Measurements from ENCODE around the gene GLCCI1. TPM values are rescaled to one million over a fixed set of nuclear protein-coding genes. Genes with fewer than 3 reads are reported as not detected.

GLCCI1 gene
- total RNA-seq, 1 donor from 2014 or later, result 42.4 TPM

DNA sequence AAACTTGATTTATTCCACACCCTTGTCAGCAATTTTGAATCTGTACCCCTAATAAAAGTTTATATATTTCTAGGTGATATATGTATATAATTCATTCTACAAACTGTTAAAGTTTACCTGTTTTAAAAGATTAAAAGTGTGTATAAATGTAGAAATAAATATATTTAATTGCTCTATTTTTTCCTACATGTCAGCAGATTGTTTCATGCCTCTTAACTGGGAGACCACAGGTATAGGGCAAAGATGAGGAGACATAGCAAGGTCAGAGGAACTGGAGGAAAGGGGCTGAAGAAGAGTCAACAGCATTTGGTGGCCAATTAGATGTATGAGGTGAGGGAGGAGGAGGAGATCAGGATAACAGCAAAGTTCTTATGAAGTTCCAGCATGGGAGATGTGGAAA lies 109.8 kb downstream of the GLCCI1 start:
- Mint-ChIP-seq H3K27me3 (no peaks in the 10 kb centered on the region), H3K36me3 (ENCODE audit: insufficient read depth) (peaks cover 4% of the 10 kb centered on the region), H3K9me3 (ENCODE audit: low read depth) (peaks cover 3% of the 10 kb centered on the region), H3K4me1 (ENCODE audit: low read depth) (no peaks in the 10 kb centered on the region), H3K4me3 (ENCODE audit: low read depth) (no peak overlapping the region), H3K27ac (peak overlapping the region; percentile 43)
- no peak for DNase-seq (ENCODE audit: low spot score, unreplicated experiment)
- TF ChIP-seq, protein P1, sequence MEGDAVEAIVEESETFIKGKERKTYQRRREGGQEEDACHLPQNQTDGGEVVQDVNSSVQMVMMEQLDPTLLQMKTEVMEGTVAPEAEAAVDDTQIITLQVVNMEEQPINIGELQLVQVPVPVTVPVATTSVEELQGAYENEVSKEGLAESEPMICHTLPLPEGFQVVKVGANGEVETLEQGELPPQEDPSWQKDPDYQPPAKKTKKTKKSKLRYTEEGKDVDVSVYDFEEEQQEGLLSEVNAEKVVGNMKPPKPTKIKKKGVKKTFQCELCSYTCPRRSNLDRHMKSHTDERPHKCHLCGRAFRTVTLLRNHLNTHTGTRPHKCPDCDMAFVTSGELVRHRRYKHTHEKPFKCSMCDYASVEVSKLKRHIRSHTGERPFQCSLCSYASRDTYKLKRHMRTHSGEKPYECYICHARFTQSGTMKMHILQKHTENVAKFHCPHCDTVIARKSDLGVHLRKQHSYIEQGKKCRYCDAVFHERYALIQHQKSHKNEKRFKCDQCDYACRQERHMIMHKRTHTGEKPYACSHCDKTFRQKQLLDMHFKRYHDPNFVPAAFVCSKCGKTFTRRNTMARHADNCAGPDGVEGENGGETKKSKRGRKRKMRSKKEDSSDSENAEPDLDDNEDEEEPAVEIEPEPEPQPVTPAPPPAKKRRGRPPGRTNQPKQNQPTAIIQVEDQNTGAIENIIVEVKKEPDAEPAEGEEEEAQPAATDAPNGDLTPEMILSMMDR (IDR thresholded peaks at IDR 0.05; ENCODE audit: unreplicated experiment), result no peak

DNA sequence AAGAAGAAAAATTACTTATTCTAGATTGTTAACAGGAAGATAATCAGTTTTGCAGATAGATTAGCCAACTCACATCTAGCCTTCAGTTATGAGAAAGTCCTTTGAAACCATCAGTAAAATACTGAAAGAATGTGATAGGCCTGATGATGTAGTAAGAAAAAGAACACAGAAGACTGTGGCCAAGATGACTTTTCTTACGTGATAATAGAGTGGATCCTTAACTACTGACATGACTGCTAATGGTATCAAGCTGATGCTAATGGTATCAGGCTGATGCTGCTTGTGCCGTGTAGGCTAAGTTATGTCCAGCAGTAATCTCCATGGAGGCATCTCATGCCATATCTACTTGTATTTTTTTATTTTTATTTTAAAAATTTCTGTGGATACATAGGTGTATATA lies 114.2 kb downstream of the GLCCI1 start:
- Mint-ChIP-seq H3K4me3 (ENCODE audit: low read depth) (no peak overlapping the region), H3K9me3 (ENCODE audit: low read depth) (no peaks in the 10 kb centered on the region), H3K27me3 (no peaks in the 10 kb centered on the region), H3K4me1 (ENCODE audit: low read depth) (peaks cover 3% of the 10 kb centered on the region), H3K36me3 (ENCODE audit: insufficient read depth) (peaks cover 12% of the 10 kb centered on the region), H3K27ac (no peak overlapping the region)
- TF ChIP-seq, protein P1 (IDR thresholded peaks at IDR 0.05; ENCODE audit: unreplicated experiment), result no peak
- DNase-seq (ENCODE audit: low spot score, unreplicated experiment), result no peak

DNA sequence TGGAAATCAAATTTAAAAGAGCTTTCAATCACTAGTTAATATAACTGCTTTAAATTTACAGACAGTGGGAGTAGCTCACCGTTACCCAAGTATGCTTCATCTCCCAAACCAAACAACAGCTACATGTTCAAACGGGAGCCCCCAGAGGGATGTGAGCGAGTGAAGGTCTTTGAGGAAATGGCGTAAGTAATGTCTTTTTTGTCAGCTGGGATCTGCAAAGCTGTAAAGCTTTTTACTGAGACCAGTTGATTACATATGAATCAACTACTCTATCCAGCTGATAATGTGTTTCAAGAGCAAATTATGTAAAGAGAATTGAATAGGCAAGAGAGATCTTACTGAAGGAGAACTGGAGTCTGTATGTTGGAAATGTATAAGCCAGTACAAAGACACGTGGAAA lies 116.2 kb downstream of the GLCCI1 start:
- H3K27ac Mint-ChIP-seq, result no peak overlapping the region
- no peaks in the 10 kb centered on the region for H3K9me3 Mint-ChIP-seq (ENCODE audit: low read depth)
- no peaks in the 10 kb centered on the region for H3K27me3 Mint-ChIP-seq
- TF ChIP-seq, protein P1 (IDR thresholded peaks at IDR 0.05; ENCODE audit: unreplicated experiment), result no peak
- H3K4me1 Mint-ChIP-seq (ENCODE audit: low read depth), result peaks cover 3% of the 10 kb centered on the region
- DNase-seq (ENCODE audit: low spot score, unreplicated experiment), result no peak
- no peak overlapping the region for H3K4me3 Mint-ChIP-seq (ENCODE audit: low read depth)
- peaks cover 12% of the 10 kb centered on the region for H3K36me3 Mint-ChIP-seq (ENCODE audit: insufficient read depth)

DNA sequence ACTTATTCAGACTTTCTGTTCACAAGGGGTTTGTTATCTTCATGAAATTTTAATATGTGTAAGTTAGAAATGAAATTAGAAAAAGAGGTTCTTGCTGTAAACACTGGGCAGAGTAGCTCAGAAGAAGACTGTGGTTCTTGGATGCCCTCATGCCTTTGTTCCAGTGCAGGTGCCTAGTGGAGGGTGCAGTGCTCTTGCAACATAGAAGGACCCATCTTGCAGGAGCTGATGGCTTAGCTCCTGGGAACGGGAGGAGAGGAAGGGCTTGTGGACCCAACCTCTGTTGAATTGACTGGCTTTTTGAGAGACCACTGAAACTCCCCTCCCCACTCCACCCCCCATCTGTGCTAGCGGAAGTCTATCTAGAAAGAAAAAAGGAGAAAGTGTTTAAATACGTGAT lies 116.8 kb downstream of the GLCCI1 start:
- Mint-ChIP-seq H3K27ac (no peak overlapping the region), H3K36me3 (ENCODE audit: insufficient read depth) (peaks cover 13% of the 10 kb centered on the region), H3K4me1 (ENCODE audit: low read depth) (peaks cover 5% of the 10 kb centered on the region), H3K27me3 (no peaks in the 10 kb centered on the region), H3K9me3 (ENCODE audit: low read depth) (no peaks in the 10 kb centered on the region), H3K4me3 (ENCODE audit: low read depth) (no peak overlapping the region)
- DNase-seq (ENCODE audit: low spot score, unreplicated experiment), result no peak
- TF ChIP-seq, protein P1 (IDR thresholded peaks at IDR 0.05; ENCODE audit: unreplicated experiment), result no peak

DNA sequence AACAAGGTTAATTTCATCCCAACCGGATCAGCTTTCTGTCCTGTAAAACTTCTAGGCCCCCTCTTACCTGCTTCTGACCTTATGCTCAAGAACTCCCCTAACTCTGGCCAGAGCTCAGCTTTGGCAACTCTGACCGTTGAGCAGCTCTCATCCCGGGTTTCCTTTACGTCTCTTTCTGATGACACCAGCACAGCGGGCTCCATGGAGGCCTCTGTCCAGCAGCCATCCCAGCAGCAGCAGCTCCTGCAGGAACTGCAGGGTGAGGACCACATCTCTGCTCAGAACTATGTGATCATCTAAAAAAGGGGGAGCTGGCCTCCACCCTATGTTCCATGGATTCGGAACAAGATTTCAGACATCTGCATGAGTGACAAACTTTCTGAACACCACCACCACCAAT lies 117.6 kb downstream of the GLCCI1 start:
- peaks cover 5% of the 10 kb centered on the region for H3K4me1 Mint-ChIP-seq (ENCODE audit: low read depth)
- H3K27me3 Mint-ChIP-seq, result no peaks in the 10 kb centered on the region
- H3K27ac Mint-ChIP-seq, result peak overlapping the region; percentile 65
- DNase-seq (ENCODE audit: low spot score, unreplicated experiment), result no peak
- TF ChIP-seq, protein P1 (IDR thresholded peaks at IDR 0.05; ENCODE audit: unreplicated experiment), result no peak
- H3K4me3 Mint-ChIP-seq (ENCODE audit: low read depth), result no peak overlapping the region
- H3K36me3 Mint-ChIP-seq (ENCODE audit: insufficient read depth), result peaks cover 13% of the 10 kb centered on the region
- H3K9me3 Mint-ChIP-seq (ENCODE audit: low read depth), result no peaks in the 10 kb centered on the region
